GDM1 (cell line): ENCODE data around the gene FNDC3B.
"Not testable (repeated sequence)": the region's sequence is repeated elsewhere in the genome, so short reads cannot be mapped to it uniquely, and the experiment has no call there.

Source experiments
- DNase-seq: peaks from one replicate; lab custom pipeline; 2025; lab: John Stamatoyannopoulos, UW

The FNDC3B gene

GRCh38 chr3:172039436-172040077 is at the start of gene FNDC3B:
Gene FNDC3B (plus strand): TSS chr3:172039578. CDS start chr3:172112480, 72,902 bp downstream.
- peak; percentile 92 for DNase-seq

GRCh38 chr3:171990239-171990638 is 49.1 kb upstream of the FNDC3B start:
- DNase-seq, result not testable (repeated sequence)

GRCh38 chr3:171991166-171991565 is 48.2 kb upstream of the FNDC3B start:
- DNase-seq, result no peak

DNA sequence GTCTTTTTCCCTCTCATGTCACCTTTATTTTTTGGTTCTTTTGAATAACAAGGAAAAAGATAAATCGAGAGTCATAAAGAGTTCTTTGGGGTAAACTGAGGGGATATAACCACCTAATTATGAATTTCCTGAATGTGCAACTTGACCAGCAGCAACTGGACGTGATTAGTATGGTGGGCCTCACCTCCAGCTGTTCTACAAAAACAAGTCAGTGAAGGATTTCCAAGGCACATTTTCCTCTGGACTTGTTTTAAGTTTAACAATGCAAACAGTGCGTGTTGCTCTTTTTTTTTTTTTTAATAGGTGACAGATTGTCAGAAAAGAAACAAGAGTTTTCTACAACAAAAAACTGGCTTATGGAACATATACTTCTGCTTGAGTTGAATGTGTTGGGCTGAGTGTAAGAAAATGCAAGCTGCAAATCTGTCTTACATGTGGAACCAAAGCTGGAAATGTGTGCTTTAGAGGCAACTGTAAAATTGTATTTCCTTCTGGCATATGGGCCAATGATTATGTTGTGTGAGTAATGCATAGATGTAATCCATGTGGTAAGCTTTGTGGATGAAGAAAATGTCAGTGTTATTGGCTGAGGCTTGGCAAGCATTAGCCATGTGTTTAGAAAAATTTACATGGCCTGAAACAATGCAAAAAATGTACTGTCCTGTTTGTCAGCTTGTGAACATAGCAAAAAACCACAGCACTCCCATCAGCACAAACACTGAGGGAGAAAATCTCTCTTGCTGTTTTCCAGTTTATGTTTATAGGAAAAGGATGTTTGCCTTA is 44.5 kb upstream of the FNDC3B start:
- DNase-seq, result no peak

DNA sequence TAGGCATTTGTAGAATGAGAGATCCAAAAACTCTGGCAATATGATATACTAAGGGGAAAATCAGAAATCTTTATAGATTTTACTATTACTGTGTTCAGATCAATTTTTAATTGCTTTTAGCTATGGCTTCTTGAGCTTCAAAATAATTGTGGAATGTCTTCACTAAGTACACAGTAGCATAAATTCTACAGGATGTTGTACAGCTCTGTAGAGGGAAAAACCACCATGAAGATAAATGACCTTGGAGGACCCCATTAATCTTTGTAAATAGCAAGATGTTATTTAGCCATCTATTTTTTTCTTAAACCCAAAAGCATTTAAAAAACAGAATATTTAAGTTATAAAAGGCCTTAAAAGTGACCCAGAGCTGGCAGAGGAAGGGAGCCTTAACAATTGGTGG is 43.9 kb upstream of the FNDC3B start:
- DNase-seq, result no peak

GRCh38 chr3:171996178-171996817 is 43.1 kb upstream of the FNDC3B start:
- DNase-seq, result no peak

GRCh38 chr3:171998731-171999130 is 40.6 kb upstream of the FNDC3B start:
- not testable (repeated sequence) for DNase-seq

DNA sequence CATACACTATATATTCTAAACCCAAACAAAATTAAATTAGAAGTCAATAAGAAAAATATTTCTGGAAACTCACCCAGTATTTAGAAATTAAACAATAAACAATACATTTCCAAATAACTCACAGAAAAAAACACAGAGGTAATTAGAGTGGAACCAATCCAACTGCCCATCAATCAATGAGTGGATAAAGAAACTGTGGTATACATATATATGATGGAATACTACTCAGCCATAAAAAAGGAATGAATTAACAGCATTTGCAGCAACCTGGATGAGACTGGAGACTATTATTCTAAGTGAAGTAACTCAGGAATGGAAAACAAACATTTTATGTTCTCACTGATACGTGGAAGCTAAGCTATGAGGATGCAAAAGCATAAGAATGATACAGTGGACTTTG is 37.8 kb upstream of the FNDC3B start:
- not testable (repeated sequence) for DNase-seq

- no peak for DNase-seq
These were observed 36.8 kb upstream of the FNDC3B start for GRCh38 chr3:172002512-172003078.

DNA sequence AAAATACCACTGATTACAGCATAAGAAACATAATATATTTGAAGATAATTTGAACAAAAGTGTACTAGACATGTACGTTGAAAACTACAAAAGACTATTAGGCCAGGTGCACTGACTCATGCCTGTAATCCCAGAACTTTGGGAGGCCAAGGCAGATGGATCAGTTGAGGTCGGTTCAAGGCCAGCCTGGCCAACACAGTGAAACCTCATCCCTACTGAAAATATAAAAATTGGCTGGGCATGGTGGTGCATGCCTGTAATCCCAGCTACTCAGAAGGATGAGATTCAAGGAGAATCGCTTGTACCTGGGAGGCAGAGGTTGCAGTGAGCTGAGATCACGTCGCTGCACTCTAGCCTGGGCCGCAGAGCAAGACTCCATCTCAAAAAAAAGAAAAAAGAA is 36.2 kb upstream of the FNDC3B start:
- DNase-seq, result no peak

GRCh38 chr3:172007065-172007370 is 32.4 kb upstream of the FNDC3B start:
- DNase-seq, result no peak

GRCh38 chr3:172009803-172010202 is 29.6 kb upstream of the FNDC3B start:
- no peak for DNase-seq

DNA sequence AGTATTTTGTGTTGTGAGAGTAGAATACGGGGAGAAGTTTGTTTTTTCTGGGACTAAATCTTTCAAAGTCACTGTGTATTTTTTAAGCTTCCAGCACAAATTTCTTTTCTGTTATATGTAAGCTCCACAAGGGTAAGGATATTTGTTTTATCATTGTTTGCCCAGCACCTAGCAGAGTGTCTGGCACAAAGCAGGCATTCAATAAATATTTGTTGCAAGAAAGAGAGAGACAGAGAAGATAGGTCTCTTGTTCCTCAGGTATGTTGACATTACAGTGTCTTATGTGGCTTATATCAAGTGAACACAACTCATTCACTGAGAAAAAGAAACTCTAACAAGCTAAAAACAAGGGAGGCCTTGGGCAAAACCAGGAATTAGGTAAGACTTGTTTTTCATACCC is 26.6 kb upstream of the FNDC3B start:
- no peak for DNase-seq

DNA sequence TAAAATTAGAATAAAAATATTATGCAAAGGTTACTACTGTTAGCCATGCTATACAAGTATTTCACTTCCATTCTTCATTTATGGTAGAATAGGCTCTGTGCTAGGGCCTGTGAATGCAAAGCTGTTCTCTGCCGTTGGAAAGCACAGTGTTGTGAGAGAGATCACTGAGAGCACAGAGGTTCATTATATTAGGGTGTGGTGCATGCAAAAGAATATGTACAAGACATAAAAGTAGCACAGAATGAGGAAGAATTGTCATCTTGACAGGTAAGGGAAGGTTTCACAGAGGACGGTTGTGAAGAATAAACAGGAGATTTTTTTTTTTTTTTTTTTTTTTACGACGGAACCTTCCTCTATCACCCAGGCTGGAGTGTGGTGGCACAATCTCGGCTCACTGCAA is 25.2 kb upstream of the FNDC3B start:
- no peak for DNase-seq

GRCh38 chr3:172018364-172018763 is 21.0 kb upstream of the FNDC3B start:
- DNase-seq, result no peak

DNA sequence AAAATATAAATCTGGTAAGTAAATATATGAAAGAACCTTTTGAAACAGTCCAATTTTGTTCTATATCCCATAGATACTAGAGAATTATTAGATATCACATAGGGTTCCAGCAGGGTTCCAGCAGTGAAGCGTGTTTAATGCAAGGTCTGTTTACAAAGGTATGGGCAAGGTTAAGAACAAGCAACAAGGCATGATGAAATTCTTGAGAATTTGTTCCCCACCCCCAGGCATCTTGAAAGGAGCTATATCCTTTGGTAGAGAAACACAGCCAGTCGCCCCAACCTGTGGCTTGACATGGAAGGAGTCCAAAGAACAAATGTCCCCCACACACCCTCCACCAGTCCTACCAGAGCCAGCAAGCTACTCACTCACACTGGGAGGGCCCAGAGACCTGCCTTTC is 18.6 kb upstream of the FNDC3B start:
- DNase-seq, result no peak

GRCh38 chr3:172021164-172021563 is 18.2 kb upstream of the FNDC3B start:
- no peak for DNase-seq

- DNase-seq, result no peak
These were observed 17.5 kb upstream of the FNDC3B start for GRCh38 chr3:172021859-172022258.

DNA sequence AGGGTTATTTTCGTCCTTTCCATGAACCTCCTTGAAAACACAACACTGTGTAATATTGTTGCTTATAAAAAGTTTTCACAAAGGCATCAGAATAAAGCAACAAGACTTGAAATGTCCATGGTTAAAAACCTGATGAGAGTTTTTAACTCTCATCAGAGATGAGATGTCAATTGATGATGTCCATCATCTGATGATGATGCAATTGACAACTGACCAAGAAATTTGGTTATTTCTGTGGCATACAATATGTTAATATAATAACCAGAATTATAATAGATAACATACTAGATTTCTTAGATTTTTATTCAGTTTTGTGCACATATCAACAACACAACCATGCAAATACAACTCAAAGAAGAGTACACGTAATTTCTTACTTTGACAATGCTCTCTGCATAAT is 15.5 kb upstream of the FNDC3B start:
- DNase-seq, result no peak

DNA sequence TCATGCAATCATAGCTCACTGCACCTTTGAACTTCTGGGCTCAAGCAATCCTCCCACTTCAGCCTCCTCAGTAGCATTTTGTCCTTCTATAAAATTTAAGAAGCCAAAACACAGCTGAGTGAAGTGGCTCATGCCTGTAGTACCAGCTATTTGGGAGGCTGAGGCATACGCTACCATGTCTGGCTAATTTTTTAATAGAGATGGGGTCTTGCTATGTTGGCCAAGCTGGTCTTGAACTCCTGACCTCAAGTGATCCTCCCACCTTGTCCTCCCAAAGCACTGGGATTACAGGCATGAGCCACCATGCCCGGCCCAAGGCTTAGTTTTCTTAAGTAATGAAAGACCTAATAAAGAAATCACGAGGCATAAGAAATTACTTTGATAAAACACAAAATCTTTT is 14.7 kb upstream of the FNDC3B start:
- DNase-seq, result no peak

DNA sequence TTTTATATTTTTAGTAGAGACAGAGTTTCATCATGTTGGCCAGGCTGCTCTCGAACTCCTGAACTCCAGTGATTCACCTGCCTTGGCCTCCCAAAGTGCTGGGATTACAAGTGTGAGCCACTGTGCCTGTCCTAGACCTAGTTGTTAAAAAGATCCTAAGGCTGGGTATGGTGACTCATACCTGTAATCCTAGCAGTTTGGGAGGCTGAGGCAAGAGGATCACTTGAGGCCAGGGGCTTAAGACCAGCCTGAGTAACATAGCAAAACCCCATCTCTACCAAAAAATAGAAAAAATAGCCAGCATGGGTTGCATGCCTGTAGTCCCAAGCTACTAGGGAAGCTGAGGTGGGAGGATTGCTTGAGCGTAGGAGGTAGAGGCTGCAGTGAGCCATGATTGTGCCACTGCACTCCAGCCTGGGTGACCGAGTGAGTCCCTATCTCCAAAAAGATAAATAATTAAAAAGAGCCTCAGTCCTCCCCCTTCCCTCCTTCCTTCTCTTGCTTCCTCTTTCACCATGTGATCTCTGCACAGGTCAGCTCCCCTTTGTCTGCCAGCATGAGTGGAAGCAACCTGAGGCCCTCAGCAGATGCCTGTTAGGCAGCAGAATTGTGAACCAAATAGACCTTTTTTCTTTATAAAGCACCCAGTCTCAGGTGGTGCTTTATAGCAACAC is 9.8 kb upstream of the FNDC3B start:
- DNase-seq, result no peak

GRCh38 chr3:172030181-172030580 is 9.2 kb upstream of the FNDC3B start:
- no peak for DNase-seq
